H7 (cell line): ENCODE measurements around the gene MAP2K6. TPM values are rescaled to one million over a fixed set of nuclear protein-coding genes. Genes with fewer than 3 reads are reported as not detected.
"Not testable (repeated sequence)": the region's sequence is repeated elsewhere in the genome, so short reads cannot be mapped to it uniquely, and the experiment has no call there.

Experiments used
- DNase-seq: peaks from one replicate; pipeline ENCODE4 v3.0.0; 2012
- H3K27me3 ChIP-seq: 2 replicates; pipeline ENCODE4 v1.6.0; 2011; ENCODE audit warnings: mild to moderate bottlenecking, low read length; ENCODE audit not compliant: control insufficient read depth, insufficient read depth
- H3K36me3 ChIP-seq: replicated peaks from 2 replicates; pipeline ENCODE4 v1.5.1; 2011; ENCODE audit warnings: low read length; ENCODE audit not compliant: control insufficient read depth, insufficient read depth
- H3K4me3 ChIP-seq: 2 replicates; pipeline ENCODE4 v1.5.1; 2011; ENCODE audit warnings: low read depth, mild to moderate bottlenecking, control low read depth, low read length, moderate library complexity; ENCODE audit not compliant: insufficient read depth
- total RNA-seq: library from RNA; depleted of rRNA; stranded (reverse); fragments of >200 nt; shearing (Covaris generic); gene quantifications from 2 replicates; pipeline ENCODE4 v1.2.3, GENCODE V29; 2014

Gene MAP2K6
- total RNA-seq, 1 experiment from 2014 or later, result 11.9 TPM

GRCh38 chr17:69457603-69458002 is 43.1 kb downstream of the MAP2K6 start:
- Histone ChIP-seq H3K4me3 (no peak overlapping the region), H3K36me3 (no peaks in the 10 kb centered on the region), H3K27me3 (no peaks in the 10 kb centered on the region)
- DNase-seq, result no peak

GRCh38 chr17:69460963-69461922 is 46.7 kb downstream of the MAP2K6 start:
- H3K36me3 ChIP-seq, result no peaks in the 10 kb centered on the region
- H3K4me3 ChIP-seq, result no peak overlapping the region
- no peak for DNase-seq
- H3K27me3 ChIP-seq, result no peaks in the 10 kb centered on the region

GRCh38 chr17:69461951-69462369 is 47.5 kb downstream of the MAP2K6 start:
- Histone ChIP-seq H3K36me3 (no peaks in the 10 kb centered on the region), H3K27me3 (no peaks in the 10 kb centered on the region), H3K4me3 (no peak overlapping the region)
- no peak for DNase-seq

- DNase-seq, result no peak
- H3K27me3 ChIP-seq, result no peaks in the 10 kb centered on the region
- no peak overlapping the region for H3K4me3 ChIP-seq
- H3K36me3 ChIP-seq, result no peaks in the 10 kb centered on the region
Measured at GRCh38 chr17:69462882-69463281, 48.4 kb downstream of the MAP2K6 start.

- Histone ChIP-seq H3K4me3 (no peak overlapping the region), H3K36me3 (no peaks in the 10 kb centered on the region), H3K27me3 (no peaks in the 10 kb centered on the region)
- DNase-seq, result no peak
Measured at GRCh38 chr17:69466451-69466850, 52.0 kb downstream of the MAP2K6 start.

- no peak for DNase-seq
- Histone ChIP-seq H3K36me3 (no peaks in the 10 kb centered on the region), H3K4me3 (no peak overlapping the region), H3K27me3 (no peaks in the 10 kb centered on the region)
Measured at GRCh38 chr17:69466905-69467667, 52.6 kb downstream of the MAP2K6 start.

- Histone ChIP-seq H3K4me3 (no peak overlapping the region), H3K36me3 (no peaks in the 10 kb centered on the region), H3K27me3 (no peaks in the 10 kb centered on the region)
- no peak for DNase-seq
Measured at GRCh38 chr17:69468207-69468606, 53.7 kb downstream of the MAP2K6 start.

GRCh38 chr17:69470702-69471101 is 56.2 kb downstream of the MAP2K6 start:
- no peaks in the 10 kb centered on the region for H3K36me3 ChIP-seq
- H3K27me3 ChIP-seq, result no peaks in the 10 kb centered on the region
- H3K4me3 ChIP-seq, result no peak overlapping the region
- DNase-seq, result no peak

GRCh38 chr17:69471406-69471805 is 56.9 kb downstream of the MAP2K6 start:
- no peak for DNase-seq
- H3K27me3 ChIP-seq, result no peaks in the 10 kb centered on the region
- no peaks in the 10 kb centered on the region for H3K36me3 ChIP-seq
- H3K4me3 ChIP-seq, result no peak overlapping the region

GRCh38 chr17:69473841-69474831 is 59.6 kb downstream of the MAP2K6 start:
- DNase-seq, result no peak
- Histone ChIP-seq H3K36me3 (no peaks in the 10 kb centered on the region), H3K27me3 (no peaks in the 10 kb centered on the region), H3K4me3 (no peak overlapping the region)

GRCh38 chr17:69477204-69477902 is 62.9 kb downstream of the MAP2K6 start:
- no peaks in the 10 kb centered on the region for H3K36me3 ChIP-seq
- no peaks in the 10 kb centered on the region for H3K27me3 ChIP-seq
- H3K4me3 ChIP-seq, result no peak overlapping the region
- no peak for DNase-seq

GRCh38 chr17:69477903-69478266 is 63.4 kb downstream of the MAP2K6 start:
- DNase-seq, result no peak
- Histone ChIP-seq H3K27me3 (no peaks in the 10 kb centered on the region), H3K36me3 (no peaks in the 10 kb centered on the region), H3K4me3 (no peak overlapping the region)

GRCh38 chr17:69478916-69479315 is 64.4 kb downstream of the MAP2K6 start:
- no peaks in the 10 kb centered on the region for H3K36me3 ChIP-seq
- no peaks in the 10 kb centered on the region for H3K27me3 ChIP-seq
- no peak overlapping the region for H3K4me3 ChIP-seq
- DNase-seq, result no peak

GRCh38 chr17:69479756-69480155 is 65.3 kb downstream of the MAP2K6 start:
- H3K36me3 ChIP-seq, DNase-seq, H3K4me3 ChIP-seq, H3K27me3 ChIP-seq: not testable (repeated sequence)
